ENCODE data around the gene IGFBP3. TPM values are rescaled to one million over a fixed set of nuclear protein-coding genes. Genes with fewer than 3 reads are reported as not detected.

IGFBP3 gene
- total and polyA plus RNA-seq, 12 donors = 5.4 to 53.1 (median 18.1) TPM

DNA sequence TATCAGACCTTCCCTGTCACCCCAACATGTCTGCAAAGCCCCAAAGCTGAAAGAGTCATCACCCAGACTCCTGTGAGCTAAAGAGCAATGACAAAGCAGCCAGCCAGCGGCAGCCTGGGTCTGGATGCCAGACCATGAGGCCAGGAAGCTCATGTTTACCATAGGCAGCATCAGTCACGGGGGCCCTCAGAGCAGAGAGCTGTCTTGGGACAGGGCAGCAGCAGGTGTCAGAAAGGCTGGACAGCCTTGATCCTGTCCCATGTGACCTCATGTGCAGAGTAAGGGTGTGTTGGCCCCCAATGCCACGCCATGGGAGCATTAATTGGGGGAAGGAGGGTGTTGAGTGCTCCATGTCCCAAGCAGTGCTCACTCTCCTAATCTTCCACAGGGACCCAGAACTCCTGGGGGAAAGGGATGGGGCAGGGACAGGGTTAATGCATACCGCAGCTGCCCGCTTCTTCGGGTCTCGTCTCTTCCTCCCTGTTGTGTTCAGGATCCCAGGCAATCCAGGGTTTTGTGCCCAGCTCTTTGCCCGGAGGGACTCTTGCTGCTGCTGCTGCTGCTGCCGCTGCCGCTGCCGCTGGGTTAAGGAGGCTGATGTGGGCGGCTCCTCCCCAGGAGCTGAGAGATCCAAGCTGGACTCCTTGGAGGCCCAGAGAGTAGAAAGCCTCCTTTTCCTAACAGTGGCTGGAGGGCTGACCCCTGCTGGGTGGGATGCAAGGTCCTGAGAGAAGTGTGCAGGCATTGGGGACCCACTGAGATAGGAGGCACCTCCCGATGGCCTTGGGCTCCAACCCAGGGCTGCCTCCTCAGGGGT lies 55.3 kb downstream of the IGFBP3 start:
- H3K36me3 ChIP-seq (replicated peaks in 1 of 2) = no peaks in the 10 kb centered on the region
- intact Hi-C loops (cut with DNase I) = loop anchor here in 1 of 2 donors (10.0 kb wide), 1 partner anchor 711 kb away; the partner anchor contains the start of gene RAMP3
- TF ChIP-seq, protein P1, sequence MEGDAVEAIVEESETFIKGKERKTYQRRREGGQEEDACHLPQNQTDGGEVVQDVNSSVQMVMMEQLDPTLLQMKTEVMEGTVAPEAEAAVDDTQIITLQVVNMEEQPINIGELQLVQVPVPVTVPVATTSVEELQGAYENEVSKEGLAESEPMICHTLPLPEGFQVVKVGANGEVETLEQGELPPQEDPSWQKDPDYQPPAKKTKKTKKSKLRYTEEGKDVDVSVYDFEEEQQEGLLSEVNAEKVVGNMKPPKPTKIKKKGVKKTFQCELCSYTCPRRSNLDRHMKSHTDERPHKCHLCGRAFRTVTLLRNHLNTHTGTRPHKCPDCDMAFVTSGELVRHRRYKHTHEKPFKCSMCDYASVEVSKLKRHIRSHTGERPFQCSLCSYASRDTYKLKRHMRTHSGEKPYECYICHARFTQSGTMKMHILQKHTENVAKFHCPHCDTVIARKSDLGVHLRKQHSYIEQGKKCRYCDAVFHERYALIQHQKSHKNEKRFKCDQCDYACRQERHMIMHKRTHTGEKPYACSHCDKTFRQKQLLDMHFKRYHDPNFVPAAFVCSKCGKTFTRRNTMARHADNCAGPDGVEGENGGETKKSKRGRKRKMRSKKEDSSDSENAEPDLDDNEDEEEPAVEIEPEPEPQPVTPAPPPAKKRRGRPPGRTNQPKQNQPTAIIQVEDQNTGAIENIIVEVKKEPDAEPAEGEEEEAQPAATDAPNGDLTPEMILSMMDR (IDR thresholded peaks at IDR 0.05) = no peak
- no peak for TF ChIP-seq POLR2A (IDR thresholded peaks at IDR 0.05)
- DNase-seq = no peak
- no peak overlapping the region for H3K27ac ChIP-seq
- H3K4me3 ChIP-seq = no peak overlapping the region
- peaks cover 8% of the 10 kb centered on the region for H3K27me3 ChIP-seq
- no peaks in the 10 kb centered on the region for H3K9me3 ChIP-seq (replicated peaks in 1 of 3)
- WGBS, 4 donors = 58 to 78% (median 75%) methylated on average over 9 to 13 of the region's 13 CpGs
- no peaks in the 10 kb centered on the region for H3K4me1 ChIP-seq (replicated peaks in 1 of 2)

DNA sequence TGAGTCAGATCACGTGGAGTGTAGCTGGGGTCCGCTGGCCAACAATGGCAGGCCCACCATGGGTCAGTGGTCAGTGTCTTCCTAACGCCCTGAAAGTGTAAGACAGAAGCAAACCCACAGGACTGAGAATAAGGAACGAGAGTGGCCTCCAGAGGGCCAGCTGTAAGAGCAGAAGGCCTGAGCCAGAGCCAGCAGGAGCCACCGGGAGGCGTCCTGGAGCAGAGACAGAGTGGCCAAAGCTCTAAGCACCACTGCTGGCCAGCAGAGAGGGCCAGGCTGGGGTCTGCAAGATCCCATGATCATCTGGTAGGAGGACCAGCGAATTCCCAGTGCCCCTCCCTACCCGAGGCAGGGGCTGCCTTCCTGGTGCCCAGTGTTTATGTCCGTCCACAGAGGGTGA lies 57.4 kb downstream of the IGFBP3 start:
- WGBS, 4 donors = 72 to 81% (median 75%) methylated on average over 4 to 9 of the region's 9 CpGs
- DNase-seq = no peak
- Histone ChIP-seq H3K4me1 (replicated peaks in 1 of 2) (no peaks in the 10 kb centered on the region), H3K27ac (no peak overlapping the region), H3K27me3 (peaks cover 8% of the 10 kb centered on the region), H3K4me3 (no peak overlapping the region), H3K36me3 (replicated peaks in 1 of 2) (no peaks in the 10 kb centered on the region), H3K9me3 (replicated peaks in 1 of 3) (no peaks in the 10 kb centered on the region)
- TF ChIP-seq, protein P1 (IDR thresholded peaks at IDR 0.05) = no peak
- TF ChIP-seq POLR2A (IDR thresholded peaks at IDR 0.05) = no peak
- intact Hi-C loops (cut with DNase I) = loop anchor here in 1 of 2 donors (10.0 kb wide), 1 partner anchor 709 kb away; the partner anchor contains the start of gene RAMP3

Other genes with a start within 250 kb of the IGFBP3 start
- not detected for gene CCDC201, start 48.2 kb downstream of the IGFBP3 start, total RNA-seq
- gene CCDC201, start 48.2 kb downstream of the IGFBP3 start, polyA plus RNA-seq = not detected
- gene IGFBP1, start 32.8 kb downstream of the IGFBP3 start, total RNA-seq = 1 to 10 TPM in 1 of 9 donors, under 1 TPM in 4, not detected in 4; 0.15 to 1.2 (median 0.28) TPM
- under 1 TPM in 1 of 3 donors, not detected in 2; 0.24 TPM for gene IGFBP1, start 32.8 kb downstream of the IGFBP3 start, polyA plus RNA-seq